GM23248 (cell line): ENCODE results near the gene DAB1. TPM values are rescaled to one million over a fixed set of nuclear protein-coding genes. Genes with fewer than 3 reads are reported as not detected.
"Not testable (repeated sequence)": the region's sequence is repeated elsewhere in the genome, so short reads cannot be mapped to it uniquely, and the experiment has no call there.

ENCODE experiments used
- DNase-seq: peaks from one replicate; pipeline ENCODE4 v3.0.0-alpha.2; 2015
- H2AFZ ChIP-seq: fragments of 200-600 bp; sonication (generic); 2 replicates; pipeline ENCODE4 v1.6.1; 2016; ENCODE audit warnings: antibody characterized with exemption
- H3F3A ChIP-seq: fragments of 200-600 bp; sonication (generic); 2 replicates; pipeline ENCODE4 v1.6.1; 2016; ENCODE audit warnings: mild to moderate bottlenecking, antibody characterized with exemption, mixed run types; ENCODE audit not compliant: insufficient read depth
- H3K27ac ChIP-seq: fragments of 200-600 bp; sonication (generic); 2 replicates; pipeline ENCODE4 v1.5.1; 2016; ENCODE audit warnings: mild to moderate bottlenecking
- H3K27me3 ChIP-seq: fragments of 200-600 bp; sonication (generic); replicated peaks from 2 replicates; pipeline ENCODE4 v1.6.1; 2016; ENCODE audit warnings: mild to moderate bottlenecking; ENCODE audit not compliant: insufficient read depth
- H3K36me3 ChIP-seq: fragments of 200-600 bp; sonication (generic); 2 replicates; pipeline ENCODE4 v1.6.1; 2016; ENCODE audit warnings: low read depth, mild to moderate bottlenecking
- H3K4me1 ChIP-seq: fragments of 200-600 bp; sonication (generic); 2 replicates; pipeline ENCODE4 v1.6.1; 2016; ENCODE audit warnings: mild to moderate bottlenecking; ENCODE audit not compliant: insufficient read depth
- H3K4me2 ChIP-seq: fragments of 200-600 bp; sonication (generic); one replicate; pipeline ENCODE4 v1.6.1; 2016; ENCODE audit warnings: mild to moderate bottlenecking; ENCODE audit not compliant: unreplicated experiment
- H3K4me3 ChIP-seq: fragments of 200-600 bp; sonication (generic); 2 replicates; pipeline ENCODE4 v1.5.1; 2016; ENCODE audit warnings: mild to moderate bottlenecking
- H3K79me2 ChIP-seq: fragments of 200-600 bp; sonication (generic); 2 replicates; pipeline ENCODE4 v1.6.1; 2016; ENCODE audit warnings: mild to moderate bottlenecking; ENCODE audit not compliant: insufficient read depth
- H3K9ac ChIP-seq: fragments of 200-600 bp; sonication (generic); 2 replicates; pipeline ENCODE4 v1.6.1; 2016; ENCODE audit warnings: mild to moderate bottlenecking
- H3K9me2 ChIP-seq: fragments of 200-600 bp; sonication (generic); 2 replicates; pipeline ENCODE4 v1.6.1; 2016; ENCODE audit warnings: mixed run types, mild to moderate bottlenecking, moderate library complexity; ENCODE audit not compliant: insufficient read depth
- H3K9me3 ChIP-seq: fragments of 200-600 bp; sonication (generic); one replicate; pipeline ENCODE4 v1.6.1; 2017; ENCODE audit warnings: low read depth
- H4K20me1 ChIP-seq: fragments of 200-600 bp; sonication (generic); 2 replicates; pipeline ENCODE4 v1.6.0; 2016; ENCODE audit not compliant: insufficient read depth
- EZH2 ChIP-seq: fragments of 200-600 bp; sonication (generic); IDR thresholded peaks from 2 replicates; pipeline ENCODE4 v1.6.1; 2018; ENCODE audit warnings: antibody characterized with exemption, mild to moderate bottlenecking; ENCODE audit not compliant: insufficient read depth, poor library complexity, severe bottlenecking
- EZH2phosphoT487 ChIP-seq: fragments of 200-600 bp; sonication (generic); IDR thresholded peaks from 2 replicates; pipeline ENCODE4 v1.6.1; 2018; ENCODE audit warnings: antibody characterized with exemption, moderate library complexity, mild to moderate bottlenecking, low read depth; ENCODE audit not compliant: insufficient read depth
- WGBS, 2 experiments: methylation state at CpG; one replicate each; pipeline ENCODE4 v1.1.6; 2015 to 2017; ENCODE audit warnings: low lambda C conversion rate in 2 of 2, low coverage in 1 of 2; ENCODE audit errors: missing lambda C conversion rate in 2 of 2; 5-methylcytosine and 5-hydroxymethylcytosine counted together
- in situ Hi-C: fragments of 300-500 bp; cut with MboI; formaldehyde crosslinking; loops from 2 replicates; pipeline ENCODE4 v1.15.0; 2020
- polyA plus RNA-seq: library from polyadenylated mRNA; unstranded; fragments of >200 nt; fragmentation: Nextera tagmentation; extraction: Ambion mirVana; gene quantifications from 2 replicates; pipeline ENCODE4 v1.2.1, GENCODE V29; 2016
- total RNA-seq: library from RNA; depleted of rRNA; stranded (reverse); fragments of >200 nt; shearing (Covaris generic); gene quantifications from 2 replicates; pipeline ENCODE4 v1.2.3, GENCODE V29; 2014

Gene DAB1
- total and polyA plus RNA-seq, 2 experiments from 2014 or later: 0.11 to 0.39 TPM

- no peak overlapping the region for H3K4me3 ChIP-seq
- no peaks in the 10 kb centered on the region; the same call in 1 of the 2 replicates for H3K27me3 ChIP-seq
- H3K4me2 ChIP-seq: no peak overlapping the region
- no peaks in the 10 kb centered on the region for H3F3A ChIP-seq
- WGBS, 2 experiments: 21 to 31% methylated on average over 1 of the region's 1 CpG
- H3K9ac ChIP-seq: no peak overlapping the region
- no peaks in the 10 kb centered on the region for H3K79me2 ChIP-seq
- H3K27ac ChIP-seq: no peak overlapping the region
- no peaks in the 10 kb centered on the region for H3K36me3 ChIP-seq
- H4K20me1 ChIP-seq: no peaks in the 10 kb centered on the region
- no peak for DNase-seq
- no peaks in the 10 kb centered on the region for H3K9me2 ChIP-seq
- no peak overlapping the region for H2AFZ ChIP-seq
- TF ChIP-seq EZH2 (no peak), EZH2phosphoT487 (no peak)
- H3K4me1 ChIP-seq: no peaks in the 10 kb centered on the region
- in situ Hi-C loops: no loop called here
- no peaks in the 10 kb centered on the region for H3K9me3 ChIP-seq
These were observed 74.9 kb downstream of the DAB1 start for GRCh38 chr1:57348921-57349320.

- Histone ChIP-seq H3K27ac (no peak overlapping the region), H3K9ac (no peak overlapping the region), H3K9me3 (no peaks in the 10 kb centered on the region), H3K79me2 (no peaks in the 10 kb centered on the region), H3K9me2 (no peaks in the 10 kb centered on the region), H3K27me3 (no peaks in the 10 kb centered on the region; the same call in 1 of the 2 replicates), H3K36me3 (no peaks in the 10 kb centered on the region), H3K4me1 (no peaks in the 10 kb centered on the region), H2AFZ (no peak overlapping the region), H4K20me1 (no peaks in the 10 kb centered on the region), H3K4me3 (no peak overlapping the region), H3F3A (no peaks in the 10 kb centered on the region), H3K4me2 (no peak overlapping the region)
- in situ Hi-C loops: no loop called here
- 47% methylated on average over 8 of the region's 8 CpGs for WGBS, 2 experiments
- TF ChIP-seq EZH2: no peak
- TF ChIP-seq EZH2phosphoT487: no peak
- no peak for DNase-seq
These were observed 77.9 kb downstream of the DAB1 start for GRCh38 chr1:57345916-57346315.

GRCh38 chr1:57344265-57344664 is 79.6 kb downstream of the DAB1 start:
- Histone ChIP-seq H3K79me2 (no peaks in the 10 kb centered on the region), H3K4me3 (no peak overlapping the region), H3K9me3 (no peaks in the 10 kb centered on the region), H3K9me2 (no peaks in the 10 kb centered on the region), H3K4me2 (no peak overlapping the region), H3K36me3 (no peaks in the 10 kb centered on the region), H3K27me3 (no peaks in the 10 kb centered on the region; the same call in 1 of the 2 replicates), H3F3A (no peaks in the 10 kb centered on the region), H3K9ac (no peak overlapping the region), H2AFZ (no peak overlapping the region), H4K20me1 (no peaks in the 10 kb centered on the region), H3K27ac (no peak overlapping the region), H3K4me1 (no peaks in the 10 kb centered on the region)
- WGBS, 2 experiments: 41% methylated on average over 7 of the region's 7 CpGs
- TF ChIP-seq EZH2 (no peak), EZH2phosphoT487 (no peak)
- no peak for DNase-seq
- in situ Hi-C loops: no loop called here

- in situ Hi-C loops, H3K4me2 ChIP-seq, DNase-seq, H3K9me2 ChIP-seq, H3F3A ChIP-seq, H3K4me1 ChIP-seq, H3K79me2 ChIP-seq, H3K9me3 ChIP-seq, H3K27ac ChIP-seq, H4K20me1 ChIP-seq, H3K4me3 ChIP-seq, H3K36me3 ChIP-seq, H3K27me3 ChIP-seq, H3K9ac ChIP-seq, H2AFZ ChIP-seq: not testable (repeated sequence)
- WGBS, 2 experiments: 70 to 78% methylated on average over 17 to 29 of the region's 34 CpGs
These were observed 80.5 kb downstream of the DAB1 start for GRCh38 chr1:57343298-57343915.

- H3K4me3 ChIP-seq: no peak overlapping the region
- H3K79me2 ChIP-seq: no peaks in the 10 kb centered on the region
- no peaks in the 10 kb centered on the region for H3F3A ChIP-seq
- H3K9me2 ChIP-seq: no peaks in the 10 kb centered on the region
- no peaks in the 10 kb centered on the region for H3K36me3 ChIP-seq
- H3K9ac ChIP-seq: no peak overlapping the region
- TF ChIP-seq EZH2phosphoT487 (no peak), EZH2 (no peak)
- DNase-seq: no peak
- no peaks in the 10 kb centered on the region for H3K9me3 ChIP-seq
- H3K27ac ChIP-seq: no peak overlapping the region
- in situ Hi-C loops: no loop called here
- H4K20me1 ChIP-seq: no peaks in the 10 kb centered on the region
- no peaks in the 10 kb centered on the region; the same call in 1 of the 2 replicates for H3K27me3 ChIP-seq
- no peaks in the 10 kb centered on the region for H3K4me1 ChIP-seq
- no peak overlapping the region for H3K4me2 ChIP-seq
- 23 to 25% methylated on average over 3 of the region's 3 CpGs for WGBS, 2 experiments
- no peak overlapping the region for H2AFZ ChIP-seq
These were observed 82.1 kb downstream of the DAB1 start for GRCh38 chr1:57341721-57342120.
